Keratinocyte (primary cell): ENCODE results near the gene PELI1. TPM values are rescaled to one million over a fixed set of nuclear protein-coding genes. Genes with fewer than 3 reads are reported as not detected.

Experiments
- DNase-seq: peaks from one replicate; pipeline ENCODE4 v3.0.0-alpha.2; 2011; ENCODE audit warnings: low read depth, missing footprints, low spot score
- FAIRE-seq: peaks from 2 replicates; lab custom pipeline; 2011; peaks lifted over from hg19 to GRCh38; lab: Jason Lieb, UNC
- H2AFZ ChIP-seq: 2 replicates; pipeline ENCODE4 v1.6.0; 2012; ENCODE audit warnings: low read length, control low read depth, inconsistent platforms; ENCODE audit not compliant: control insufficient read depth
- H3K27ac ChIP-seq: 2 replicates; pipeline ENCODE4 v1.5.1; 2011; ENCODE audit warnings: low read length; ENCODE audit not compliant: control insufficient read depth, insufficient read depth
- H3K27me3 ChIP-seq: 3 replicates; pipeline ENCODE4 v1.6.0; 2011; ENCODE audit warnings: low read length; ENCODE audit not compliant: control insufficient read depth, insufficient read depth; ENCODE audit errors: extremely low read depth
- H3K36me3 ChIP-seq, 2 experiments: 2 replicates in 1 of 2; 3 replicates in 1 of 2; pipeline ENCODE4 v1.5.1; 2011; ENCODE audit warnings: low read length in 2 of 2, mild to moderate bottlenecking in 1 of 2; ENCODE audit not compliant: control insufficient read depth in 2 of 2, insufficient read depth in 2 of 2; ENCODE audit errors: extremely low read depth in 1 of 2
- H3K4me1 ChIP-seq: 3 replicates; pipeline ENCODE4 v1.5.1; 2011; ENCODE audit warnings: low read length; ENCODE audit not compliant: control insufficient read depth, insufficient read depth; ENCODE audit errors: extremely low read depth
- H3K4me2 ChIP-seq: 3 replicates; pipeline ENCODE4 v1.6.0; 2011; ENCODE audit warnings: low read depth, low read length; ENCODE audit not compliant: control insufficient read depth, insufficient read depth; ENCODE audit errors: extremely low read depth
- H3K4me3 ChIP-seq, 3 experiments: fragments of 200-600 bp in 1 of 3; sonication (generic) in 1 of 3; 2 replicates in 2 of 3; 3 replicates in 1 of 3; pipeline ENCODE4 v1.5.1; 2011 to 2016; ENCODE audit warnings: low read length in 3 of 3, mild to moderate bottlenecking in 3 of 3, control low read depth in 2 of 3, inconsistent platforms in 1 of 3, low read depth in 1 of 3, mixed read lengths in 1 of 3, mixed run types in 1 of 3, moderate library complexity in 1 of 3; ENCODE audit not compliant: control insufficient read depth in 2 of 3, insufficient read depth in 2 of 3; ENCODE audit errors: extremely low read depth in 1 of 3
- H3K79me2 ChIP-seq: 2 replicates; pipeline ENCODE4 v1.6.0; 2012; ENCODE audit warnings: low read length; ENCODE audit not compliant: control insufficient read depth, insufficient read depth
- H3K9ac ChIP-seq: 3 replicates; pipeline ENCODE4 v1.6.0; 2011; ENCODE audit warnings: low read length; ENCODE audit not compliant: control insufficient read depth, insufficient read depth; ENCODE audit errors: extremely low read depth
- H3K9me1 ChIP-seq: 3 replicates; pipeline ENCODE4 v1.6.0; 2011; ENCODE audit warnings: low read length; ENCODE audit not compliant: control insufficient read depth, insufficient read depth; ENCODE audit errors: extremely low read depth
- H3K9me3 ChIP-seq: 2 replicates; pipeline ENCODE4 v1.5.1; 2012; ENCODE audit warnings: low read depth, low read length; ENCODE audit not compliant: control insufficient read depth
- H4K20me1 ChIP-seq: 3 replicates; pipeline ENCODE4 v1.6.0; 2011; ENCODE audit warnings: low read length; ENCODE audit not compliant: control insufficient read depth, insufficient read depth; ENCODE audit errors: extremely low read depth
- CTCF ChIP-seq, 3 experiments: IDR thresholded peaks in 1 of 3; conservative IDR thresholded peaks in 1 of 3; optimal IDR thresholded peaks in 1 of 3; 2 replicates in 2 of 3; 3 replicates in 1 of 3; pipeline versions ENCODE3 to v1.5.1; 2011; ENCODE audit warnings: low read length in 3 of 3, mild to moderate bottlenecking in 3 of 3, moderate library complexity in 2 of 3, control low read depth in 1 of 3, inconsistent platforms in 1 of 3; ENCODE audit not compliant: insufficient read depth in 2 of 3; ENCODE audit errors: extremely low read depth in 1 of 3
- EZH2 ChIP-seq: IDR thresholded peaks from one replicate; pipeline ENCODE4 v1.6.1; 2012; ENCODE audit warnings: inconsistent platforms, mild to moderate bottlenecking, low read length, moderate library complexity
- dilution Hi-C: fragments of 300-500 bp; cut with MboI; formaldehyde crosslinking; loops from one replicate; pipeline ENCODE4 v1.7.0; 2020; ENCODE audit warnings: low sequenced_read_pairs; ENCODE audit not compliant: extremely low pct_ligation_motif_present
- polyA plus RNA-seq, 5 experiments: library from polyadenylated mRNA; depleted of rRNA in 3 of 5; stranded (reverse) in 3 of 5; stranded (forward) in 1 of 5; unstranded in 1 of 5; fragments of >200 nt; gene quantifications; 1 replicate in 1 of 5; 2 replicates in 3 of 5; 3 replicates in 1 of 5; pipeline versions ENCODE4 v1.2.1 to v1.2.3, GENCODE V29; 2011 to 2012; ENCODE audit warnings: missing spikeins in 2 of 5, low read depth in 1 of 5, low replicate concordance in 1 of 5

The PELI1 gene
- polyA plus RNA-seq, 1 donor (not counting 4 experiments of a cell fraction or from before 2014, with no cell fraction given) = 21.2 TPM

- dilution Hi-C loops = no loop called here
- FAIRE-seq (no peak), DNase-seq (no peak)
- H2AFZ ChIP-seq = no peak overlapping the region
- H3K27me3 ChIP-seq = no peaks in the 10 kb centered on the region
- peaks cover 25% of the 10 kb centered on the region for H3K4me1 ChIP-seq
- no peaks in the 10 kb centered on the region for H3K36me3 ChIP-seq
- H3K27ac ChIP-seq = peak overlapping the region; percentile 50
- no peaks in the 10 kb centered on the region for H4K20me1 ChIP-seq
- H3K9me3 ChIP-seq = no peaks in the 10 kb centered on the region
- TF ChIP-seq EZH2 = no peak
- no peak for TF ChIP-seq CTCF (optimal IDR thresholded peaks at IDR 0.05 in 1 of 3, IDR thresholded peaks at IDR 0.05 in 1 of 3, conservative IDR thresholded peaks at IDR 0.05 in 1 of 3; ENCODE audit: extremely low read depth in 1 of 3, insufficient read depth in 2 of 3, low read length in 3 of 3)
- H3K4me3 ChIP-seq = no peak overlapping the region
- H3K79me2 ChIP-seq = no peaks in the 10 kb centered on the region
- H3K9ac ChIP-seq = no peak overlapping the region
- H3K9me1 ChIP-seq = no peaks in the 10 kb centered on the region
- peak overlapping the region; percentile 52 for H3K4me2 ChIP-seq
Measured at GRCh38 chr2:64168201-64168600, 24.0 kb upstream of the PELI1 start.

- TF ChIP-seq EZH2 = no peak
- no peak for TF ChIP-seq CTCF (optimal IDR thresholded peaks at IDR 0.05 in 1 of 3, IDR thresholded peaks at IDR 0.05 in 1 of 3, conservative IDR thresholded peaks at IDR 0.05 in 1 of 3; ENCODE audit: extremely low read depth in 1 of 3, insufficient read depth in 2 of 3, low read length in 3 of 3)
- H3K4me2 ChIP-seq = no peak overlapping the region
- DNase-seq (no peak), FAIRE-seq (peak; percentile 67)
- no peak overlapping the region for H2AFZ ChIP-seq
- H3K27ac ChIP-seq = no peak overlapping the region
- dilution Hi-C loops = no loop called here
- H3K9ac ChIP-seq = no peak overlapping the region
- no peaks in the 10 kb centered on the region for H3K9me3 ChIP-seq
- H4K20me1 ChIP-seq = no peaks in the 10 kb centered on the region
- H3K4me1 ChIP-seq = peaks cover 25% of the 10 kb centered on the region
- H3K9me1 ChIP-seq = no peaks in the 10 kb centered on the region
- no peaks in the 10 kb centered on the region for H3K27me3 ChIP-seq
- no peaks in the 10 kb centered on the region for H3K36me3 ChIP-seq
- no peaks in the 10 kb centered on the region for H3K79me2 ChIP-seq
- H3K4me3 ChIP-seq = no peak overlapping the region
Measured at GRCh38 chr2:64166637-64167420, 22.6 kb upstream of the PELI1 start.
